ENCODE results near the gene ATP11A. TPM values are rescaled to one million over a fixed set of nuclear protein-coding genes. Genes with fewer than 3 reads are reported as not detected.

Gene ATP11A
- total RNA-seq, 1 experiment from 2014 or later, result 8.7 TPM

DNA sequence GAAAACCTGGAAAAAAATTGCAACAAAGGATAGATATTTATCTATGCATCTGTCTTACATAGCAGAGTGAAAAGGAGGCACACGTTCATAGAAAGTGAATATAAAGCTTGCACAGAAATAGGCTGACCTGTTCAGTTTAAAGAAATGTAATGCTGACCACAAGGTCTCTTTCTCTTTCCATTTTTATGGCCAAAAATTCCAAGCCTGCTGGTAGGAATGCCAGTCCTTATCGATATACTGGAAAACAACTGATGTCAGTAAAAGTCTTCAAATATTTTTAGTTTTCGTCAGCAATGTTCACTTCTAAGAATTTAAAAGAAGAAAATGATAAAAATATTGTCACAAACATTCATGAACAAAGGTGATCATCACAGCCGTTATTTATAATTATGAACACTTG is 220.2 kb downstream of the ATP11A start:
- ATAC-seq, result no peak
- CTCF ChIA-PET, result no interaction called here

GRCh38 chr13:112910616-112911280 is 220.9 kb downstream of the ATP11A start:
- H3K9ac ChIP-seq (ENCODE audit: low read length), result no peak overlapping the region
- no peaks in the 10 kb centered on the region for H3K36me3 ChIP-seq (ENCODE audit: low read depth, low read length)
- no peak overlapping the region for H2AFZ ChIP-seq (ENCODE audit: low read length)
- H3K27me3 ChIP-seq (ENCODE audit: low read length), result no peaks in the 10 kb centered on the region
- no peaks in the 10 kb centered on the region for H3F3A ChIP-seq (ENCODE audit: low read length, unreplicated experiment)
- BruUV-seq (replicated peaks), result no TSS peak
- ATAC-seq (no peak), DNase-seq (no peak)
- no peaks in the 10 kb centered on the region for H3K9me2 ChIP-seq (replicated peaks; ENCODE audit: low read length)
- no peak overlapping the region for H3K4me2 ChIP-seq (ENCODE audit: low read length)
- ChIA-PET POLR2A (ENCODE audit: unreplicated experiment) (no interaction called here), CTCF (no interaction called here)
- no peaks in the 10 kb centered on the region for H3K79me2 ChIP-seq (ENCODE audit: low read length)
- TF ChIP-seq EZH2 (IDR thresholded peaks at IDR 0.05; ENCODE audit: low read length, unreplicated experiment) (no peak), EZH2phosphoT487 (IDR thresholded peaks at IDR 0.05; ENCODE audit: borderline replicate concordance, low read length) (no peak)
- TF ChIP-seq, protein P1, sequence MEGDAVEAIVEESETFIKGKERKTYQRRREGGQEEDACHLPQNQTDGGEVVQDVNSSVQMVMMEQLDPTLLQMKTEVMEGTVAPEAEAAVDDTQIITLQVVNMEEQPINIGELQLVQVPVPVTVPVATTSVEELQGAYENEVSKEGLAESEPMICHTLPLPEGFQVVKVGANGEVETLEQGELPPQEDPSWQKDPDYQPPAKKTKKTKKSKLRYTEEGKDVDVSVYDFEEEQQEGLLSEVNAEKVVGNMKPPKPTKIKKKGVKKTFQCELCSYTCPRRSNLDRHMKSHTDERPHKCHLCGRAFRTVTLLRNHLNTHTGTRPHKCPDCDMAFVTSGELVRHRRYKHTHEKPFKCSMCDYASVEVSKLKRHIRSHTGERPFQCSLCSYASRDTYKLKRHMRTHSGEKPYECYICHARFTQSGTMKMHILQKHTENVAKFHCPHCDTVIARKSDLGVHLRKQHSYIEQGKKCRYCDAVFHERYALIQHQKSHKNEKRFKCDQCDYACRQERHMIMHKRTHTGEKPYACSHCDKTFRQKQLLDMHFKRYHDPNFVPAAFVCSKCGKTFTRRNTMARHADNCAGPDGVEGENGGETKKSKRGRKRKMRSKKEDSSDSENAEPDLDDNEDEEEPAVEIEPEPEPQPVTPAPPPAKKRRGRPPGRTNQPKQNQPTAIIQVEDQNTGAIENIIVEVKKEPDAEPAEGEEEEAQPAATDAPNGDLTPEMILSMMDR (conservative IDR thresholded peaks at IDR 0.05; ENCODE audit: low read depth, low read length), result no peak
- H3K9me3 ChIP-seq (ENCODE audit: low read length), result no peaks in the 10 kb centered on the region
- H3K4me1 ChIP-seq (ENCODE audit: insufficient read depth, low read length), result peaks cover 3% of the 10 kb centered on the region
- no peak overlapping the region for H3K4me3 ChIP-seq (ENCODE audit: low read length)
- no peak overlapping the region for H3K27ac ChIP-seq (ENCODE audit: low read length)
- intact Hi-C loops (cut with micrococcal nuclease), result no loop called here
- H4K20me1 ChIP-seq (ENCODE audit: low read length), result no peaks in the 10 kb centered on the region

More for the DNA sequence above, 220.2 kb downstream of the ATP11A start:
- Histone ChIP-seq H3K36me3 (ENCODE audit: low read depth, low read length) (no peaks in the 10 kb centered on the region), H3K9ac (ENCODE audit: low read length) (no peak overlapping the region), H3F3A (ENCODE audit: low read length, unreplicated experiment) (no peaks in the 10 kb centered on the region), H4K20me1 (ENCODE audit: low read length) (no peaks in the 10 kb centered on the region), H3K4me3 (ENCODE audit: low read length) (no peak overlapping the region), H3K27ac (ENCODE audit: low read length) (no peak overlapping the region), H2AFZ (ENCODE audit: low read length) (no peak overlapping the region), H3K9me3 (ENCODE audit: low read length) (no peaks in the 10 kb centered on the region), H3K9me2 (replicated peaks; ENCODE audit: low read length) (no peaks in the 10 kb centered on the region), H3K4me1 (ENCODE audit: insufficient read depth, low read length) (peaks cover 5% of the 10 kb centered on the region), H3K79me2 (ENCODE audit: low read length) (no peaks in the 10 kb centered on the region), H3K27me3 (ENCODE audit: low read length) (no peaks in the 10 kb centered on the region), H3K4me2 (ENCODE audit: low read length) (no peak overlapping the region)
- BruUV-seq (replicated peaks), result no TSS peak
- TF ChIP-seq EZH2 (IDR thresholded peaks at IDR 0.05; ENCODE audit: low read length, unreplicated experiment) (no peak), EZH2phosphoT487 (IDR thresholded peaks at IDR 0.05; ENCODE audit: borderline replicate concordance, low read length) (no peak)
- TF ChIP-seq, protein P1 (conservative IDR thresholded peaks at IDR 0.05; ENCODE audit: low read depth, low read length), result no peak
- DNase-seq, result no peak
- intact Hi-C loops (cut with micrococcal nuclease), result no loop called here
- POLR2A ChIA-PET (ENCODE audit: unreplicated experiment), result no interaction called here

DNA sequence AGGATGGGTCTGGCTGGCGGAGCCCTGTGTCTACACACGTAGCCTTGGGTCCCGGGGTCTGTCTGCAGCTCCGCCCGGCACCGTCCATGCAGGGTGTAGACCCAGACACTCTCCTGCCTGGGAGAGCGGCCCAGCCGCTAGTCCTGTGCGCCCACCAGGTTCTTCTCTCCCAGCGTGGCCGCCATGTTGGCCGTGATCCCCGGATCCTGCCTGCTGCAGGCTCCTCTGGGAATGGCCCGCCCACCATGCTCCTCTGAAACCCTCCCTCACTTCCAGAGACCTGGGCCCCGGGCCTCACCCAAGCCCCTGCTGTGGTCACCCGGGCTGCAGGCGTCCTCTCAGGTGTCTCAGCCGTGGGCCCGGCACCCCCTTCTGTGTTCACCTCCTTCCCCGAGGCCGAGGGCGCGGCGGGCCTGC is 221.5 kb downstream of the ATP11A start:
- Histone ChIP-seq H2AFZ (ENCODE audit: low read length) (no peak overlapping the region), H3K4me2 (ENCODE audit: low read length) (no peak overlapping the region), H3K27ac (ENCODE audit: low read length) (no peak overlapping the region), H3K4me3 (ENCODE audit: low read length) (no peak overlapping the region), H3K9ac (ENCODE audit: low read length) (no peak overlapping the region), H3K79me2 (ENCODE audit: low read length) (no peaks in the 10 kb centered on the region), H3K9me2 (replicated peaks; ENCODE audit: low read length) (no peaks in the 10 kb centered on the region), H3F3A (ENCODE audit: low read length, unreplicated experiment) (no peaks in the 10 kb centered on the region), H3K4me1 (ENCODE audit: insufficient read depth, low read length) (no peaks in the 10 kb centered on the region), H3K27me3 (ENCODE audit: low read length) (no peaks in the 10 kb centered on the region), H3K9me3 (ENCODE audit: low read length) (no peaks in the 10 kb centered on the region), H4K20me1 (ENCODE audit: low read length) (no peaks in the 10 kb centered on the region), H3K36me3 (ENCODE audit: low read depth, low read length) (no peaks in the 10 kb centered on the region)
- POLR2A ChIA-PET (ENCODE audit: unreplicated experiment), result no interaction called here
- no peak for TF ChIP-seq EZH2phosphoT487 (IDR thresholded peaks at IDR 0.05; ENCODE audit: borderline replicate concordance, low read length)
- TF ChIP-seq EZH2 (IDR thresholded peaks at IDR 0.05; ENCODE audit: low read length, unreplicated experiment), result no peak
- TF ChIP-seq, protein P1 (conservative IDR thresholded peaks at IDR 0.05; ENCODE audit: low read depth, low read length), result no peak
- intact Hi-C loops (cut with micrococcal nuclease), result no loop called here
- BruUV-seq (replicated peaks), result no TSS peak
- ATAC-seq (no peak), DNase-seq (no peak)
- CTCF ChIA-PET, result no interaction called here
